Endometrium (tissue), 2 donors: Measurements from ENCODE around the gene SH3PXD2A.
"Not testable (repeated sequence)": the region's sequence is repeated elsewhere in the genome, so short reads cannot be mapped to it uniquely, and the experiment has no call there.

Experiments used
- FAIRE-seq: peaks from 2 replicates; lab custom pipeline; 2012; peaks lifted over from hg19 to GRCh38; lab: Jason Lieb, UNC
- donor health status: control.
- donor health status: control.

SH3PXD2A gene

GRCh38 chr10:103620891-103621782, 234.2 kb downstream of the SH3PXD2A start:
- no peak for FAIRE-seq

- FAIRE-seq = no peak
Observed at GRCh38 chr10:103620352-103620740, 235.0 kb downstream of the SH3PXD2A start.

- no peak for FAIRE-seq
Observed at GRCh38 chr10:103619424-103620351, 235.7 kb downstream of the SH3PXD2A start.

- no peak for FAIRE-seq
Observed at GRCh38 chr10:103618575-103619423, 236.6 kb downstream of the SH3PXD2A start.

GRCh38 chr10:103617602-103618385, 237.6 kb downstream of the SH3PXD2A start:
- no peak for FAIRE-seq

- no peak for FAIRE-seq
Observed at GRCh38 chr10:103616705-103617601, 238.4 kb downstream of the SH3PXD2A start.

GRCh38 chr10:103614306-103615158, 240.8 kb downstream of the SH3PXD2A start:
- FAIRE-seq = peak; percentile 90

GRCh38 chr10:103613616-103614015, 241.8 kb downstream of the SH3PXD2A start:
- FAIRE-seq = no peak

- FAIRE-seq = no peak
Observed at GRCh38 chr10:103612462-103613365, 242.7 kb downstream of the SH3PXD2A start.

GRCh38 chr10:103610921-103611511, 244.4 kb downstream of the SH3PXD2A start:
- no peak for FAIRE-seq

- no peak for FAIRE-seq
Observed at GRCh38 chr10:103610083-103610472, 245.3 kb downstream of the SH3PXD2A start.

GRCh38 chr10:103609231-103610082, 245.9 kb downstream of the SH3PXD2A start:
- FAIRE-seq = no peak

GRCh38 chr10:103608056-103608455, 247.3 kb downstream of the SH3PXD2A start:
- FAIRE-seq = peak; percentile 45

GRCh38 chr10:103607051-103607450, 248.3 kb downstream of the SH3PXD2A start:
- not testable (repeated sequence) for FAIRE-seq

GRCh38 chr10:103606097-103606438, 249.3 kb downstream of the SH3PXD2A start:
- not testable (repeated sequence) for FAIRE-seq

- no peak for FAIRE-seq
Observed at GRCh38 chr10:103605359-103606096, 249.8 kb downstream of the SH3PXD2A start.
